Eye (tissue), 1 donor: ENCODE results near the gene DENND1A.
"Not testable (repeated sequence)": the region's sequence is repeated elsewhere in the genome, so short reads cannot be mapped to it uniquely, and the experiment has no call there.

Experiments
- DNase-seq: peaks from one replicate; pipeline ENCODE4 v3.0.0-alpha.2; 2015

DENND1A gene

DNA sequence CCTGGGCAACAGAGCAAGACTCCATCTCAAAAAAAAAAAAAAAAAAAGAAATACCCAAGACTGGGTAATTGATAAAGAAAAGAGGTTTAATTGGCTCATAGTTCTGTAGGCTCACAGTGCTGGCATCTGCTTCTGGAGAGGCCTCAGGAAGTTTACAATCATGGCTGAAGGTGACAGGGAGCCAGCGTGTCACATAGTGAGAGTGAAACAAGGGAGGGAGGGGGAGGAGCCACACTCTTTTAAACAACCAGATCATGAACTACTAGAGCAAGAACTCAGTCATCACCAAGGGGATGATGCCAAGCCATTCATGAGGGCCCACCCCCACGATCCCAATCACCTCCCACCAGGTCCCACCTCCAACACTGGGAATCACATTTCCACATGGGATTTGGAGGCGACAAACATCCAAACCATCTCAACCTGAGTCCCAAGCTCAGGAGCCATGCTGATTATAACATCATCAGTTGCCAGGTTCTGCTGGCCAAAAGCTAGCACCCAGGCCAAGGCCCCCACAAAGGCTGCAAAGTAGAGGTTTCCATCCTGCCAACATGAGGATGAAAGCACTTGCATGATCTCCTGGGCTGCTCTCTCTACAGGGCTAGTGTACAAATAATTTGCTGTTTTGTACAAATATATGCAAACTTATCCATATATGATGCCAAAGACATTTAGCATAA is 15.3 kb downstream of the DENND1A start:
- no peak for DNase-seq

DNA sequence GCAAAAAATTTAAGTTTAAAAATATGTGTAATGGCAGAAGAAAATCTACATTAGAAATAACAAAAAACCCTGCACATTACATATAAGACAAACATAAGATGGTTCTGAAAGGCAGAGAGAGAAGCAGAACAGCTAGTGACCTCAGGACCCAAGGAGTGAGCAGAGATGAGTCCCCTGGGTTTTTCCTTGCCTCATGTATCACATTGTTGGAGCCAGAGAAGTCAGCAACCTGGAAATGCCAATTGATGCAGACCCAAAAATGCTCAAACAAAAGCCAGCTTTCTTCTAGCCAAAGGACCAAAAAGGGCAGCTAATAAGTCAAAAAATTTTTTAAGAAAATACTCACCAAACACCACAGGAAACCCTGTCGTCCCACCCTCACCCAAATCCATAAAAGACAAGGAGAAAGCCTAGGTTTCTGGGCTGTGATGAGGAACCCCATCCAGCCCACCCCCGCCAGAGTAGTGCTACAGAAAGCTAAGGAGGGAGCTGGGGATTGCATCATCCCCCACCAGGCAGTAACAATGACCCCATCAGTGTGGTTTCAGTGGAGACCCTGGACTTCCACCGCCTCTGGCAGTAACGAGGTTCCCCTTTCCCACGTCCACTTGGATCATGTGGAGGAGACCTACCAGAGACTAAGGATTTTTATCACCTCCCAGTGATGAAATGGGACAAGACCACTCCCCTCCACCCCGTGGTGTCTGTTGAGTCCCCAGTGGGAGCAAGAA is 17.6 kb downstream of the DENND1A start:
- no peak for DNase-seq

DNA sequence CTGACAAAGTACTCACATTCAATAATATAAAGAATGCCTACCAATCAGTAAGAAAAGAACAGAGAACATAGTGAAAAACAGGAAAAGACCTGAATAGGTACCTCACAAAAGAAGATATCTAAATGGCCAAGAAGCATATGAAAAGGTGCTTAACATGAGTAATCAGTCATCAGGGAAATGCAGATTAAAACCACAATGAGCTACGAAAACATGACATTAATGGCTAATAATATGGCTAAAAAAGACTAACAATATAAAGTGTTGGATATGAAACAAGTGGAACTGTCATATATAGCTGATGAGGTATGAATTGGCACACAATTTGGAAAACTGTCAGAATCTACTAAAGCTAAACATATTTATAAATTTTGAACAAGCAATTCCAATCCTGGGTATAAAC is 18.9 kb downstream of the DENND1A start:
- no peak for DNase-seq

DNA sequence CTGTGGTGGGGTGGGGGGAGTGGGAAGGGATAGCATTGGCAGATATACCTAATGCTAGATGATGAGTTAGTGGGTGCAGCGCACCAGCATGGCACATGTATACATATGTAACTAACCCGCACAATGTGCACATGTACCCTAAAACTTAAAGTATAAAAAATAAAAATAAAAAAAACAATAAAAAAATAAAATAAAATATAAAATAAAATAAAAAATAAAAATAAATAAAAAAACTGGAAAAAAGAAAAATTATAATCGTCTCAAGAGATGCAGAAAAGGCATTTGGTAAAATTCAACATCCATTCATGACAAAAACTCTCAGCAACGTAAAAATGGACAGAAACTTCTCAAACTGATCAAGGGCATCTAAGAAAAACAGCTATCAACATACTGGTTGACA is 20.7 kb downstream of the DENND1A start:
- not testable (repeated sequence) for DNase-seq

DNA sequence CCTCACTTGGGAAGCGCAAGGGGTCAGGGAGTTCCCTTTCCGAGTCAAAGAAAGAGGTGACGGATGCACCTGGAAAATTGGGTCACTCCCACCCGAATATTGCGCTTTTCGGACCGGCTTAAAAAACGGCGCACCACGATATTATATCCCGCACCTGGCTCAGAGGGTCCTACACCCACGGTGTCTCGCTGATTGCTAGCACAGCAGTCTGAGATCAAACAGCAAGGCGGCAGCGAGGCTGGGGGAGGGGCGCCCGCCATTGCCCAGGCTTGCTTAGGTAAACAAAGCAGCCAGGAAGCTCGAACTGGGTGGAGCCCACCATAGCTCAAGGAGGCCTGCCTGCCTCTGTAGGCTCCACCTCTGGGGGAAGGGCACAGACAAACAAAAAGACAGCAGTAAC is 26.4 kb downstream of the DENND1A start:
- not testable (repeated sequence) for DNase-seq

DNA sequence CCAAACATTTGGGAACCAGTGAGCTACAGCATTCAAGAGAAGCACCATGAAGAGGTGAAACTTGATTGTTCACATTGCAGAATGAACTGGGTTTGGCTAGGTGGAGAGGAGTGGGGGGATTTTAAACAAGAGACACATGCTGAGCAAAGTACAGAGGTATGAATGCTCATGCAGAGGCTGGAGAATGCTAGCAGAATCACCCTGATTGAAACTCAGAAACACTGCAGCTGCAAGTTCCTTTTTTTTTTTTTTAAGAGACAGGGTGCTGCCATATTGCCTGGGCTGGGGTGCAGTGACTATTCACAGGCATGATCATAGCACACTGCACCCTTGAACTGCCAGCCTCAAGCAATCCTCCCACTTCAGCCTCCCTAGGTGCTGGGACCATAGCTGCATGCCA is 35.1 kb downstream of the DENND1A start:
- no peak for DNase-seq

DNA sequence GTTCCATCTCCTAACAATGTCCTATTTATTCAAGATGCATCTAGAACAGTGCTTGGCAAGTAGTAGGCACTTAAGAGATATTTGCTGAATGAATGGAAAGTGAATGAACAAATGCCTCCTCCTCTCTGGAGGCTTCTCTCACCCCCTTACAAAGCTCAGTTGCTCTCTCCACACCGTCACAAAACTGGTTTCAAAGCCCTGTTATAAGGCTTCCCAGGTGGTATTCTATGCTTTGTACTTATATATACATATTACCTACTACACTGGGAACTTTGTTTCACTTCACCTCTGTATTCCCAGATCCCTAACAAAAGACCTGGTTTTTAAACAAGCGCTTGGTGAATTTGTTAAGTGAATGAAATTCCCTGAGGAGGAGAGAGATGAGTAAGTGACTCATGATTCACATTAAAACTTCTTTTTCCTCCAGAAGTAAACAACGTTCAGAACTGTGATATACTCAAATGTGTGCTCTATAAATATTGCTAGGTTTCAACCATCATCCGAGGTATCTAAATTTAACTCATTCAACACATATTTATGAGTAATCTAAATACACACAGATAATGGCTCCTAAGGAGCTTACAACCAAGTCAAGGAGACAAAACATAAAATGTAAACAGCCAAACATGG is 36.0 kb downstream of the DENND1A start:
- no peak for DNase-seq

DNA sequence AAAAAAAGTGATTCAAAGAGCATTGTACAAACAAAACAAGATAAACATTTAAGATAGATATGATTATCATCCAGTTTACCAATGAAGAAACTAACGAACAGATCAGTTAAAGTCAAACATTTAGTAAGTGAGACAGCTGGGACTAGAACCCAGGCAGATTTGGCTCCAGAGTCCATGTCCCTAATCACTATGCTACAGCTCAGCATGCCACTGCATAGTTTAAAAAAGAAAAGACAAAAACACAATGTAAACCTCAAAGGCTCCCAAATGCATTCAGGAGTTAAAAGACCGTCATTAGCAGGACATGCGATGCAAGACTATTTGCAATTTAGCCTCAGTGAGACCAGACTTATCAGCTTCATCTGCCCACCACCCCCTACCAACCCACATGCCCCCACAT is 36.8 kb downstream of the DENND1A start:
- no peak for DNase-seq

DNA sequence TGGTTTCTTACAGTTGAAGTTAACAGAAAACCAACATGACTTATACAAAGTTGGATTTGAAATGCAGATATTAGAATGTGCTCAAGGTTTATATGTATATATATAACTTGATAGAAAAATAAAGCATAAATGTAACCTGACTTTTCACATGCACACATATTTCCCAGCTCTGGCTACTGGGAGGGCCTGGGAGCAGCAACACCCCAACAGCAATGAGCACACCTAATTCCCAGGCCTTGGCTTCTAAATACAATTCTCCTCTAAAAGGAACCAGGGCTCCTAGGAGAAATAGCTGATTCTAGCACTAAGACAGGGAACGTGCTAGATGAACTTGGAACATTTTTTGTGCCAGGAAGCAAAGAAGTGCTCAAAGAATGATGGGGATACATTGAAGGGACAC is 42.1 kb downstream of the DENND1A start:
- no peak for DNase-seq

DNA sequence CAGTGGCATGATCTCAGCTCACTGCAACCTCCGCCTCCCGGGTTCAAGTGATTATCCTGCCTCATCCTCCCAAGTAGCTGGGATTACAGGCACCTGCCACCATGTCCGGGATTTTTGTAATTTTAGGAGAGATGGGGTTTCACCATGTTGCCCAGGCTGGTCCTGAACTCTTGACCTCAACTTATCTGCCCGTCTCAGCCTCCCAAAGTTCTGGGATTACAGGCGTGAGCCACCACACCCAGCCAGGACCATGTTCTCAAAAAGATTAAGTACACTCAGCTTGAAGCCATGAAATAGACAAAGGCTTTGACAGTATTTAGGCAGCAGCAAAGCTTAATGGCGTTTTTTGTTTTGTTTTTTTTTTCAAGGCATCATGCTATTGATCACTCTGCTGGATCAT is 44.1 kb downstream of the DENND1A start:
- DNase-seq = not testable (repeated sequence)

DNA sequence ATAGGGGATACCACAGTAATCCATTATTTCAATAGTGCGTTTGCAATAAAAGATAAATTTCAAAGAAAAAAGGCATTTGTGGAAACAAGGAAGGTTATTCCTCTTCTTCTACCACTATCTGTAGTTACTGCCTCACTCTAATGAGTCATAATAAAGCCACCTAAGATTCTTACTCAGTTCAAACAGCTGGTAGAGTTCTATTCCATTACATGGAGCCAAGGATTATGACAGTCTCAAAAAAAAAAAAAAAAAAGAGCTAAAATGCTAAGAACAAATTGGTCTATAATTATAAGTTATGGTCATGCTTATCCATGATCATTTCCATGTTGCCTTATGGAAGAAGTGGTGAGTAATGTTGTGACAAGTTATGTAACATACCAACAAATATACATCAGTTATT is 46.3 kb downstream of the DENND1A start:
- DNase-seq = no peak

DNA sequence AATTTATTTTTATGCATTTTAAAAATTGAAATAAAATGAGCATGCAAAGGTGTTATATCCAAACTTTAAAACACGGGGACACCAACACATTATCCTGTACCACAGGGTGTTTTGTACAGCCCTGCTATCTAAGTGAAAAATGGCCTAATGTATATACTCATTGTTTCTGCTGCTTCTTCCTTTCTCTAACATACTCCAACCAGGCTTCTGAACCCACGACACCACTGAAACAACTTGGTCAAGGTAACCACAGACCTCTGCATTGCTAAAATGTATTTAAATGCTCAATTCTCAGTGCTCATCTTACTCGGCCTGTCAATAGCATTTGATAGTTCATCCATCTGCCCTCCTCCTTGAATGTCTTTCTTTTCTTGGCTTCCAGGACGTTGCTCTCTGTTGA is 48.3 kb downstream of the DENND1A start:
- DNase-seq = no peak

DNA sequence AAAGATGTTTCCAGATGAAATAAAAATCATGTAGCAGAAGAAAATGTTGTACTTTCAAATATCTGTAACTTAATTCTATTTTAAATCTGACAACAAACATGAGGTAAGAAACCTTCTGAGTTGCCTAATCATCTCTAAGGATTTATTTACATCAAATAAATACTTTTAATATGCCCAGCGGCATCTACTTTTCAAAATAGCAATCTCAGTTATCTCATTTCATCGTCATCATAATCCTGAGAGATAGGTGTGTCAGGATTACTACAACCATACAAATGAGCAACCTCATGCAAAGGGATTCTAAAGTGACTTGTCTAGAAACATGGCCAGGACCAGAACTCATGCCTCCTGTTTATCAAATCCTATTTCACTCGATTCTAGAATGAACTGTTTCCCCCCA is 49.5 kb downstream of the DENND1A start:
- no peak for DNase-seq

DNA sequence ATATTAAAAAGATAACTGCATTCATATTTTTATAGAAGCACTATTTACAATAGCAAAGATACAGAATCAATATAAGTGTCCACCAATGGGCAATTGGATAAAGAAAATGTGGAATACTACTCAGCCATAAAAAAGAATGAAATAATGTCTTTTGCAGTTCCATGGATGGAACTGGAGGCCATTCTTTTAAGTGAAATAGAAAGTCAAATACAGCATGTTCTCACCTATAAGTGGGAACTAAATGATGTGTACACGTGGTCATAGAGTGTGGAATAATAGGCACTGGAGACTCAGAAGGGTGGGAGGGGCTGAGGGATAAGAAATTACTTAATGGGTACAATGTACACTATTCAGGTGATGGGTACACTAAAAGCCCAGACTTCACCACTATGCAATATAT is 53.2 kb downstream of the DENND1A start:
- no peak for DNase-seq

DNA sequence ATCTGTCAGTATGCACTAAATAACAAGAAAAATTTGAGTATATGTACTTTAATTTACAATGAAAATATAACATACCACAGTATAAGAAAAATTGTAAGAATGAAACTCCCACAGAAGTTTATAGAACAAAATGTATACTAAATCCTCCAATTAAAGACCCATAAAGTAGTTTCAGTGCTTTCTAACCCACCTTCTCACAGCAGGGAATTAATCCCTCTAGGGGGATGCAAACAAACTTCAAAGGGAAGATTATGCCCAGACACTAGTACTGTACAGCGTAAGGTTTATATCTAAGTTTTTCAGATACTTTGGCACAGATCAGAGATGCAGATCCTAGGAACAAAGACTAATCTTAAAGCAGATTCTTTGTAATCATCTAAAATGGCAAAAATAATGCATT is 57.2 kb downstream of the DENND1A start:
- no peak for DNase-seq

DNA sequence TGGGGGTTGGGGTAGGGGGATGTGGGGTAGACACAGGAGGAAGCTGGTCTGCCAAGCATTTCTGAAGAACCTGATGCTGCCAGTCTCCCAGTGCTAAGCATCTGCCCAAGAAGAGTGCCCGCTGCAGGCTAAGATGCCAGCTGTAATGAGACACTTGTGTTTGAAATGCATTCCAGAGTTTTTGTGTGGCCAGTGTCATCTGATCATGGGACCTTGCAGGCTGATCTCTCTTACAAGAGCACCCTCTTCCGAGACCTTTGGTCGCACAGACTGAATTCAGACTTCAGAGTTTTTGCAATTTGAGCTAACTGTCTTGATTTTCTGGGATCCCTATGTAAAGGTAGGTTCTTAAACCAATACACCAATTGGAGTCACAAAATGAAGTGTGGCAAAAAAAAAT is 58.1 kb downstream of the DENND1A start:
- DNase-seq = no peak

DNA sequence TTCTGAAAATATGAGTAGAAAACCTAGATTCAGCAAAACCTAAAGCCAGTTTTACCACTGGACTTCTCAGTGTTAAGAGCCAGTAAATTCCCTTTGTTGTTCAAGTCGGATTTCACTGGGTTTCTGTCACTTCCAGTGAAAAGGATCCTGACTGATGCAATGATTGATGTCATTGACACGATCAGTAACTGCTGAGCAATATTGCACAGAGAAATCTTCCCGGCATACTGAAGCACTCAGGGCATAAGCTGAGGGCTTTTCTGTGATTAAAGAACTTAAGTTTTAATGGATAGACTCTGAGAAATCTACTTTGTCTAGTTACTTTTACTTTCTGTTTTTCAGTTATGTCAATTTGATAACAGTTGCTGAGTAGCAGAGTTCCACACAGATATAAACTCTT is 61.9 kb downstream of the DENND1A start:
- no peak for DNase-seq

DNA sequence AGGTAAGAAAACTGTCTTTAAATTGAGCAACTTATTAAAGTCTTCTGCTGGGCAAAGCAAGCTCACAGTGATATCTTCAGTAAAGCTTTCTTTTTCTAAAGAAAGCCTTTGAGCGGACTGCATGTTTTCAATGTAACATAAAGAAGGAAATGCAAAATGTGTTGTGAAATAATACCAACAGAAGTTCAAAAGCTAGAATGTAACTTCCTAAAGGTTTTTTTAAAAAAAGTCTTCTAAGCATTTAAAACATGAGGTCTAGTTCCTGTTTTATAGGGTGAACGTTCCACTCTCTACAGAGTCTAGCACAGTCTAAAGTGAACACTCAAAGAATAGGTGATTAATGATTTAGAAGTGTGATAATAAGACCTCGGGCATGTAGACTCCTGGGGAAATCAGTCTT is 62.9 kb downstream of the DENND1A start:
- no peak for DNase-seq

DNA sequence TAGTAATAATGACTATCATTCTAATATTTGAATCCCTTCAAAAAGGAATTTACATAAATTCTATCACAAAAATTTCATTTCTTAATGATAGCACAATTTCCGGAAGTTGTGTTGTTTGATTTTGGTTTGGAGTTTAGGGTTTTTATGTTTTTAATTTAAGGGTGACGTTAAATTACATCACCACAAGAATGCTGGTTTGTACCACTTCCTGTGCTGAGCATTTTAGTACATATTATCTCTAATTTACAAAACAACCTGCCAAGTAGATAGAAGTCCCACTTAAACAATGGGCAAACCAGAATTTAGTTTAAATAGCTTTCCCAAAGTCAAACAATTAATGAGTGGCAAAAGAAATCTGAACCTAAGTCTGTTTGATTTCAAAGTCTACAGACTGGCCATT is 63.4 kb downstream of the DENND1A start:
- no peak for DNase-seq

DNA sequence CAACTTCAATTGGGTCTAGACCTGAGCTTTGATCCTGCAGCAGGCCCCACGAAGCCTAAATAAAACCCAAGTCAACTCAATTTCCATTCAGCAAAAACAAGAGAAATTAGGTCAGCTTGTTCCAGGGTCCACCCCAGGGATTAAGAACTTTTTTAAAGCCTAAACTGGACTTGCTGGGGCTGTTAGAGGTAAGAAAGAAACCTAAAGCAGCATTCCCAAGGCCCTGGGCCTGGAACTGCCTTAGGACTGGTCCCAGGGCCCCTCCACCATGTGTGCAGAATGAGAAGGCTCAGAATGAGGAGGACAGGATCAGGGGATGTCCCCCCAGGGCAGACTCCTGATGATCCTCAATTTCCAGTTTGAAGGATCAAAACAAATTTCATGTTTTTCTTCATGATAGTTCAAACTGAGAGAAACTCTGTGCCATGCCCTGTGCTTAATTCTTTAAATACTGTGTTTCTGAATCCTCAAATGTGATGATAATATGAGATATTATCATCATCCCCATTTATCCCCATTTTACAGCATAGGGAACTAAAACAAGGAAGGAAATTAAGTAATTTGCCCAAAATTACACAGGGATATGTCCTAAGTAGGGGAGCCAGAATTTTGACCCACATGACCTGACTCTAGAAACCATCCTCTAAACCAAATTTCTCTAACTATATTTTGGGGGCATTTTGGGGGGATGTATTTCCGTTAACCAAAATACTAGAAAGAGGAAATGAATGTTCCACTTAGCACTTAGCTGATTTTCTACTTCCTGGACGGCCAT is 64.5 kb downstream of the DENND1A start:
- DNase-seq = no peak

DNA sequence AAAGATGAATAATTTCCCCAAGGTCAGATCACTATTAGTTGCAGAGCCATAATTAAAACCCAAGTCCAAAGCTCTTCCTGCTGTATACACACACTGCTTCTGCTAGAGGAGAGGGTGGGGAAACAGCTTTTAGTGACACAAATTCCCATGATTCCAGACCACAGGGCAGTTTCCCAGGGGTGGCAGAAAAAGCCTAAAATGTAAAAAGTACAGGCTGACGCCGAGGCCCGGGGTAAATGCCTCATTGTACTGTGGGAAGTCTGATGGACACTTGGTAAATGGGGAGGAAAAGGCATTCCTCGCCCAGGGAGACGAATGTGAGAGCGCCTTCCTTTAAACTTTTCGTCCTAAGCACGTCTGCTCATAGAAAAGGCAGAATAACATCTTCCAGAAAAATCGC is 65.7 kb downstream of the DENND1A start:
- DNase-seq = peak; percentile 73

DNA sequence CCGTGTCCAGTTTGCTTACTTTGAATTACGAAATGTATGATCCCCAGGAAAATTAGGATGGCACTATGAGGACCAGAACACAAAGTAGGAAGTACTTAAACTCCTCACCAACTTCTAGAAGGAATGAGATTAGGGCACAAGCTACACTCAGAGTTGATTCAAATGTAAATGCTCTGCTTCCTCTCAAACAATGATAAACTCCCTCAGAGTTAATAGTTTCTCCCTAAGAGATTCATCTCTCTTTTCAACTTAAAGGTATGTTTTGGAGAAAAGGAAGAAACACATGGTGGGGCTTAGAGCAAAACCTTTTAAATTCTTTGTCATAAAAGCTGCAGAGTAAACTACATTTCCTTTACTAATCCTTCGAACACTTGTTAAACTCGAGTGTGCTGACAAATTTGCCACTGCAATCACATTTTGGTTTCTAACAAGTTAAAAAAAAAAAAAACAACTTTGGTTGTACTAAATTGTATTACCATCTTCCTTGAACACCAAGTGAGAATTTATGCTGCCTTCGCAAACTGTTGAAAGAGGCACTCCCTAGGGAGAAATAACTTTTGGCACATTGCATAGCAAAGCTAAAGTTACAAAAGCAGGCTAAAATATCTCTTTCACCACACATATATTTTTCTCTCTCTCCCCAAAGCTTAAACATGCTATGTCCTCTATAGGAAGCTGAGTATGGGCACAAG is 66.6 kb downstream of the DENND1A start:
- DNase-seq = peak; percentile 61

DNA sequence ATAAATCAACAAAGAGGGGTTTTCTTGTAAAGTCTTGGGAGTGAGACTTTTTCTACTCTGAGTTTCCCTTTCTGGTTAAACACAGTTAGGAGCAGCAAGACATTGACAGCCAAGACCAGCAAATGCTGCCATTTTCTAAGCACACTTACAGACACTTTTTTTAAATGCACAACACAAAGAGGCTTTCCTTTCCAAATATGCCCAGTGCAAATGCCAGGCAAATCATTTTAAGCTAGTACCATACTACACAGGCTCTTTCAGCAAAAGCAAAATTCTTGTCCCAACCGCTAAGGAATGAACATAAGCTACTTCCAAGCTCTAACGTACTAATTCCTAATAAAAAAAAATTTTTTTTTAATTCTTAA is 68.2 kb downstream of the DENND1A start:
- no peak for DNase-seq
